ENCODE measurements around the gene OVCA2.

GRCh38 chr17:2059547-2060384 is 17.9 kb downstream of the OVCA2 start:
- TF ChIP-seq, protein P1, sequence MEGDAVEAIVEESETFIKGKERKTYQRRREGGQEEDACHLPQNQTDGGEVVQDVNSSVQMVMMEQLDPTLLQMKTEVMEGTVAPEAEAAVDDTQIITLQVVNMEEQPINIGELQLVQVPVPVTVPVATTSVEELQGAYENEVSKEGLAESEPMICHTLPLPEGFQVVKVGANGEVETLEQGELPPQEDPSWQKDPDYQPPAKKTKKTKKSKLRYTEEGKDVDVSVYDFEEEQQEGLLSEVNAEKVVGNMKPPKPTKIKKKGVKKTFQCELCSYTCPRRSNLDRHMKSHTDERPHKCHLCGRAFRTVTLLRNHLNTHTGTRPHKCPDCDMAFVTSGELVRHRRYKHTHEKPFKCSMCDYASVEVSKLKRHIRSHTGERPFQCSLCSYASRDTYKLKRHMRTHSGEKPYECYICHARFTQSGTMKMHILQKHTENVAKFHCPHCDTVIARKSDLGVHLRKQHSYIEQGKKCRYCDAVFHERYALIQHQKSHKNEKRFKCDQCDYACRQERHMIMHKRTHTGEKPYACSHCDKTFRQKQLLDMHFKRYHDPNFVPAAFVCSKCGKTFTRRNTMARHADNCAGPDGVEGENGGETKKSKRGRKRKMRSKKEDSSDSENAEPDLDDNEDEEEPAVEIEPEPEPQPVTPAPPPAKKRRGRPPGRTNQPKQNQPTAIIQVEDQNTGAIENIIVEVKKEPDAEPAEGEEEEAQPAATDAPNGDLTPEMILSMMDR (IDR thresholded peaks at IDR 0.05; ENCODE audit: insufficient read depth, low read length, poor library complexity, severe bottlenecking) = no peak
- TF ChIP-seq EZH2phosphoT487 (conservative IDR thresholded peaks at IDR 0.05; ENCODE audit: low read length) = no peak

Measured in SU-DHL-6 (cell line).